Fibroblast of lung (primary cell): Measurements from ENCODE around the gene ZNF469.

Experiments
- CTCF ChIP-seq, 2 donors: IDR thresholded peaks in 1 of 2; conservative IDR thresholded peaks in 1 of 2; 1 replicate in 1 of 2; 2 replicates in 1 of 2; pipeline ENCODE4 v1.5.1; 2011 to 2012; ENCODE audit warnings: low read length in 2 of 2, control low read depth in 1 of 2, inconsistent platforms in 1 of 2, low read depth in 1 of 2, mild to moderate bottlenecking in 1 of 2
- EZH2 ChIP-seq: IDR thresholded peaks from 2 replicates; pipeline ENCODE4 v1.5.1; 2012; ENCODE audit warnings: low read length, control low read depth, mild to moderate bottlenecking; ENCODE audit errors: missing control alignments

GRCh38 chr16:88393034-88393433 is 10.3 kb downstream of the ZNF469 start:
- TF ChIP-seq CTCF (conservative IDR thresholded peaks at IDR 0.05 in 1 of 2, IDR thresholded peaks at IDR 0.05 in 1 of 2; ENCODE audit: low read depth in 1 of 2, low read length in 2 of 2) = no peak
- TF ChIP-seq EZH2 = no peak
